GM18861 (cell line): ENCODE data around the gene IDH3G.

Source experiments
- ATAC-seq: cut with Tn5 transposase; IDR thresholded peaks from one replicate; pipeline ENCODE4 v1.9.1; 2021; ENCODE audit not compliant: unreplicated experiment

IDH3G gene

DNA sequence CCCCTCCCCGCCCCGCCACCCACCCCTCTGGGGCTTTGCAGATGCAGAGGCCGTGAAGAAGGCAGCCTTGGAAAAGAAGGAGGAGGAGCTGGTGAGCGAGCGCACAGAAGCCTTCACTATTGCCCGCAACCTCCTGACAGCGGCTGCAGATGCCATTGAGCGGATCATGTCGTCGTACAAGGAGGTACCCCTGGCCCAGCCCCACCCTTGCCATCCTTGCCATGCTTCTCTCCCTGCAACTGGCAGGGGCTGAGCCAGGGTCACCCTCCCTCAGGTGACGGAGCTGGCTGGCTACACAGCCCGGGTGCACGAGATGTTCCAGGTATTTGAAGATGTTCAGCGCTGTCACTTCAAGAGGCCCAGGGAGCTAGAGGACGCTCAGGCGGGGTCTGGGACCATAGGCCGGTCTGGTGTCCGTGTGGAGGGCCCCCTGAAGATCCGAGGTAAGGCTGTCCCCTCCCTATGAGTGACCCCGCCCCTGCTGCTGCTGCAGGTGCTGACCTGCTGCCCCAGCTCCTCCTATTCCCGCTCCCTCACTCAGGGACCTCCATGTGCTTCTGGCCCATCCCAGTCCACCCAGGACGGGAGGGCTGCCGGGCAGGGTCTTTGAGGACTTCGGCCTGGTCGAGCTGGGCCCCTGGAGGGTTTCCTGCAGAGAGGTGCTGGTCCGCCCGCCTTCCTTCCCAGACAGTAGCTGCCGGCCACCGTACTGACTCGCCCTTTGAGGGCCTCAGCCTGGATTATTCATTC, 57.9 kb downstream of the IDH3G start:
- ATAC-seq: no peak
